H1 (cell line): Measurements from ENCODE around the gene MLF2. TPM values are rescaled to one million over a fixed set of nuclear protein-coding genes. Genes with fewer than 3 reads are reported as not detected.

Experiments
- CTCF ChIA-PET: fragments of 300-600 bp; sonication (Branson Sonifier 250); formaldehyde crosslinking; loops from one replicate; lab custom pipeline; 2021; ENCODE audit not compliant: partially characterized antibody; lab: Charles Lee
- POLR2A ChIA-PET: fragments of 300-600 bp; sonication (Branson Sonifier 250); formaldehyde crosslinking; loops from one replicate; lab custom pipeline; 2021; ENCODE audit warnings: inconsistent platforms; ENCODE audit not compliant: partially characterized antibody; lab: Charles Lee
- DNase-seq, 2 experiments: peaks; one replicate each; pipeline versions ENCODE4 v3.0.0 to v3.0.0-alpha.2; 2010 to 2022; ENCODE audit warnings: low spot score in 2 of 2, low read depth in 1 of 2, mixed read lengths in 1 of 2
- FAIRE-seq: peaks from 2 replicates; lab custom pipeline; 2011; peaks lifted over from hg19 to GRCh38; lab: Jason Lieb, UNC
- H2AFZ ChIP-seq: 2 replicates; pipeline ENCODE4 v1.8.1; 2012; ENCODE audit warnings: low read length, inconsistent platforms
- H2AK5ac ChIP-seq: 2 replicates; pipeline ENCODE4 v1.6.1; 2013; ENCODE audit warnings: low read depth, low read length
- H2BK120ac ChIP-seq: replicated peaks from 2 replicates; pipeline ENCODE3; 2013; ENCODE audit warnings: low read depth, low read length, inconsistent platforms
- H2BK12ac ChIP-seq: 2 replicates; pipeline ENCODE4 v1.6.1; 2013; ENCODE audit warnings: low read depth, low read length
- H2BK15ac ChIP-seq: 2 replicates; pipeline ENCODE4 v1.6.1; 2013; ENCODE audit warnings: low read length
- H2BK20ac ChIP-seq: 2 replicates; pipeline ENCODE4 v1.6.1; 2013; ENCODE audit warnings: low read length
- H2BK5ac ChIP-seq: 2 replicates; pipeline ENCODE4 v1.6.1; 2013; ENCODE audit warnings: low read depth, low read length
- H3K14ac ChIP-seq: 2 replicates; pipeline ENCODE4 v1.6.1; 2013; ENCODE audit warnings: inconsistent platforms; ENCODE audit not compliant: insufficient read length
- H3K18ac ChIP-seq: 2 replicates; pipeline ENCODE4 v1.6.1; 2013; ENCODE audit warnings: low read length; ENCODE audit errors: extremely low read depth
- H3K23ac ChIP-seq: 2 replicates; pipeline ENCODE4 v1.6.1; 2013; ENCODE audit warnings: inconsistent platforms; ENCODE audit not compliant: insufficient read length
- H3K23me2 ChIP-seq: 2 replicates; pipeline ENCODE4 v1.6.1; 2013; ENCODE audit warnings: low read depth, low read length
- H3K27ac ChIP-seq: 2 replicates; pipeline ENCODE4 v1.6.1; 2011; ENCODE audit warnings: low read depth, low read length, inconsistent platforms
- H3K27me3 ChIP-seq, 4 experiments: replicated peaks in 1 of 4; 1 replicate in 1 of 4; 2 replicates in 3 of 4; pipeline versions ENCODE4 v1.6.1 to v1.8.1; 2011 to 2013; ENCODE audit warnings: low read length in 3 of 4, mild to moderate bottlenecking in 3 of 4, inconsistent platforms in 2 of 4, mixed read lengths in 2 of 4, moderate library complexity in 1 of 4; ENCODE audit not compliant: control insufficient read depth in 3 of 4, insufficient read depth in 3 of 4; ENCODE audit errors: extremely low read depth in 1 of 4
- H3K36me3 ChIP-seq, 4 experiments: 2 replicates each; pipeline versions ENCODE4 v1.6.1 to v1.8.1; 2011 to 2013; ENCODE audit warnings: mild to moderate bottlenecking in 4 of 4, low read length in 3 of 4, moderate library complexity in 2 of 4, control low read depth in 1 of 4, inconsistent platforms in 1 of 4; ENCODE audit not compliant: insufficient read depth in 4 of 4, control insufficient read depth in 2 of 4
- H3K4ac ChIP-seq: replicated peaks from 2 replicates; pipeline ENCODE3; 2013; ENCODE audit warnings: low read length, low read depth, mixed read lengths, inconsistent platforms; ENCODE audit not compliant: insufficient read length
- H3K4me1 ChIP-seq, 4 experiments: replicated peaks in 1 of 4; 1 replicate in 1 of 4; 2 replicates in 3 of 4; pipeline versions ENCODE4 v1.6.1 to v1.8.1; 2011 to 2013; ENCODE audit warnings: low read length in 3 of 4, inconsistent platforms in 2 of 4, mixed read lengths in 1 of 4; ENCODE audit not compliant: insufficient read depth in 4 of 4, control insufficient read depth in 3 of 4
- H3K4me2 ChIP-seq, 2 experiments: 2 replicates each; pipeline versions ENCODE4 v1.6.1 to v1.8.1; 2011 to 2013; ENCODE audit warnings: low read depth in 2 of 2, low read length in 2 of 2, control low read depth in 1 of 2, inconsistent platforms in 1 of 2, mild to moderate bottlenecking in 1 of 2; ENCODE audit not compliant: insufficient read depth in 1 of 2
- H3K4me3 ChIP-seq, 4 experiments: fragments of 200-600, 300-600 bp in 1 of 4; sonication (generic), shearing (Covaris generic), sonication (Bioruptor Twin) in 1 of 4; 2 replicates each; pipeline versions ENCODE4 v1.5.1 to v1.8.1; 2011 to 2016; ENCODE audit warnings: low read length in 4 of 4, low read depth in 3 of 4, control low read depth in 2 of 4, inconsistent platforms in 2 of 4, mild to moderate bottlenecking in 2 of 4, mixed read lengths in 1 of 4, moderate library complexity in 1 of 4; ENCODE audit not compliant: insufficient read depth in 2 of 4; ENCODE audit errors: extremely low read depth in 1 of 4
- H3K56ac ChIP-seq: replicated peaks from 2 replicates; pipeline ENCODE3; 2013; ENCODE audit warnings: low read depth, mild to moderate bottlenecking, mixed read lengths, low read length, inconsistent platforms; ENCODE audit not compliant: insufficient read length
- H3K79me1 ChIP-seq: 2 replicates; pipeline ENCODE4 v1.6.1; 2013; ENCODE audit warnings: low read depth, low read length, control low read depth
- H3K79me2 ChIP-seq, 2 experiments: 2 replicates each; pipeline versions ENCODE4 v1.6.1 to v1.8.1; 2012 to 2013; ENCODE audit warnings: low read length in 2 of 2, mild to moderate bottlenecking in 2 of 2, inconsistent platforms in 1 of 2; ENCODE audit not compliant: insufficient read depth in 2 of 2, control insufficient read depth in 1 of 2
- H3K9ac ChIP-seq, 4 experiments: replicated peaks in 1 of 4; 1 replicate in 1 of 4; 2 replicates in 3 of 4; pipeline versions ENCODE4 v1.6.1 to v1.8.1; 2011 to 2013; ENCODE audit warnings: low read depth in 3 of 4, low read length in 3 of 4, control low read depth in 2 of 4, mild to moderate bottlenecking in 2 of 4, moderate library complexity in 2 of 4, inconsistent platforms in 1 of 4; ENCODE audit errors: extremely low read depth in 1 of 4
- H3K9me3 ChIP-seq, 2 experiments: 2 replicates each; pipeline versions ENCODE4 v1.6.1 to v1.8.1; 2012 to 2013; ENCODE audit warnings: mild to moderate bottlenecking in 2 of 2, moderate library complexity in 2 of 2, control low read depth in 1 of 2, inconsistent platforms in 1 of 2, low read depth in 1 of 2, low read length in 1 of 2, mixed read lengths in 1 of 2; ENCODE audit not compliant: insufficient read depth in 2 of 2
- H4K20me1 ChIP-seq, 2 experiments: replicated peaks in 1 of 2; 2 replicates each; pipeline versions ENCODE3 to v1.8.1; 2011 to 2013; ENCODE audit warnings: inconsistent platforms in 2 of 2, low read length in 2 of 2, mild to moderate bottlenecking in 1 of 2; ENCODE audit not compliant: insufficient read depth in 2 of 2, control insufficient read depth in 1 of 2
- H4K5ac ChIP-seq: 2 replicates; pipeline ENCODE4 v1.6.1; 2013; ENCODE audit warnings: low read length, low read depth, mixed read lengths, inconsistent platforms; ENCODE audit not compliant: insufficient read length
- H4K8ac ChIP-seq: 2 replicates; pipeline ENCODE4 v1.8.0; 2013; ENCODE audit warnings: mild to moderate bottlenecking, moderate library complexity, low read length, inconsistent platforms; ENCODE audit not compliant: insufficient read depth; ENCODE audit errors: extremely low read depth
- H4K91ac ChIP-seq: replicated peaks from 2 replicates; pipeline ENCODE3; 2013; ENCODE audit warnings: low read length, mixed read lengths, inconsistent platforms; ENCODE audit not compliant: insufficient read length
- CBX8 ChIP-seq: fragments of 300-800, 300-1000 bp; sonication (generic); IDR thresholded peaks from 2 replicates; pipeline ENCODE4 v1.7.1; 2016; ENCODE audit warnings: low read depth, low read length, borderline replicate concordance
- EGR1 ChIP-seq: IDR thresholded peaks from 2 replicates; pipeline ENCODE4 v1.6.1; 2011; ENCODE audit warnings: low read depth, low read length, borderline replicate concordance
- EZH2 ChIP-seq: fragments of 200-600 bp; sonication (generic); IDR thresholded peaks from 2 replicates; pipeline ENCODE4 v1.7.1; 2012; ENCODE audit warnings: low read depth, mild to moderate bottlenecking, moderate library complexity, low read length, inconsistent platforms; ENCODE audit not compliant: severe bottlenecking
- GTF2F1 ChIP-seq: IDR thresholded peaks from 2 replicates; pipeline ENCODE4 v1.6.1; 2012; ENCODE audit warnings: low read depth, low read length, improper control_type of control experiment, borderline replicate concordance
- KDM1A ChIP-seq: fragments of 200-600, 300-600 bp; sonication (generic); IDR thresholded peaks from 2 replicates; pipeline ENCODE4 v1.7.1; 2016; ENCODE audit warnings: mild to moderate bottlenecking, low read length, borderline replicate concordance
- POLR2AphosphoS5 ChIP-seq: IDR thresholded peaks from 2 replicates; pipeline ENCODE4 v1.6.1; 2011; ENCODE audit warnings: low read depth, low read length
- POU5F1 ChIP-seq: IDR thresholded peaks from 2 replicates; pipeline ENCODE4 v1.6.1; 2011; ENCODE audit warnings: low read depth, mild to moderate bottlenecking, low read length, moderate library complexity
- RAD21 ChIP-seq, 2 experiments: IDR thresholded peaks in 1 of 2; conservative IDR thresholded peaks in 1 of 2; 2 replicates each; pipeline ENCODE4 v1.6.1; 2011; ENCODE audit warnings: low read depth in 2 of 2, low read length in 2 of 2, improper control_type of control experiment in 1 of 2, inconsistent platforms in 1 of 2, mild to moderate bottlenecking in 1 of 2, moderate library complexity in 1 of 2
- SP2 ChIP-seq: IDR thresholded peaks from 2 replicates; pipeline ENCODE4 v1.6.1; 2012; ENCODE audit warnings: mild to moderate bottlenecking, low read length, inconsistent platforms
- TAF1 ChIP-seq: IDR thresholded peaks from 2 replicates; pipeline ENCODE4 v1.6.1; 2011; ENCODE audit warnings: mild to moderate bottlenecking, low read depth, low read length
- TEAD4 ChIP-seq: IDR thresholded peaks from 2 replicates; pipeline ENCODE4 v1.6.1; 2012; ENCODE audit warnings: low read depth, low read length, inconsistent platforms, mixed read lengths
- WGBS, 2 experiments: shearing (Covaris generic) in 1 of 2; methylation state at CpG; one replicate each; pipeline versions ENCODE4 v1.1.6 to v1.1.7; 2013 to 2015; ENCODE audit warnings: low lambda C conversion rate in 2 of 2, mixed read lengths in 2 of 2, inconsistent platforms in 1 of 2, low coverage in 1 of 2, missing lambda C conversion rate in 1 of 2; ENCODE audit not compliant: insufficient replicate concordance in 2 of 2, insufficient coverage in 1 of 2, insufficient read length in 1 of 2; ENCODE audit errors: extremely low coverage in 1 of 2, missing lambda C conversion rate in 1 of 2; 5-methylcytosine and 5-hydroxymethylcytosine counted together
- polyA plus RNA-seq, 7 experiments: library from polyadenylated mRNA; depleted of rRNA in 3 of 7; stranded (reverse) in 5 of 7; unstranded in 2 of 7; fragments of >200 nt in 5 of 7; fragments of 200-250 nt in 2 of 7; gene quantifications; 1 replicate in 5 of 7; 2 replicates in 1 of 7; 4 replicates in 1 of 7; pipeline versions ENCODE4 v1.2.1 to v1.2.3, GENCODE V29; 2011 to 2013; ENCODE audit warnings: missing spikeins in 2 of 7, mixed read lengths in 2 of 7
- total RNA-seq: library from RNA; stranded (reverse); fragmentation: NEBNext Ultra II Directional; extraction: Animal tissue kit (Norgen Biotek cat#: 25700); gene quantifications from 2 replicates; pipeline ENCODE4 v1.2.1, GENCODE V29; 2021
- TF ChIP-seq, protein P1 (sequence below): IDR thresholded peaks from 2 replicates; pipeline ENCODE4 v1.6.1; 2012; ENCODE audit warnings: inconsistent platforms

The MLF2 gene
- total and polyA plus RNA-seq, 2 of the 8 experiments (the other 6 are each of a cell fraction or from before 2014, with no cell fraction given) = 229 to 401 TPM

- Histone ChIP-seq H3K4me2 (no peak overlapping the region), H3K14ac (no peak overlapping the region), H2BK20ac (no peak overlapping the region), H2AFZ (no peak overlapping the region), H3K27me3 (no peaks in the 10 kb centered on the region), H3K23ac (no peak overlapping the region), H2BK15ac (no peak overlapping the region), H4K20me1 (peaks cover 2 to 13% of the 10 kb centered on the region in 2 experiments), H2BK12ac (no peak overlapping the region), H3K36me3 (peaks cover 28 to 64% (median 50%) of the 10 kb centered on the region in 4 experiments), H2BK120ac (no peak overlapping the region), H4K91ac (no peak overlapping the region), H3K9me3 (no peaks in the 10 kb centered on the region; a peak in 1 of 4 replicates), H3K4me1 (peaks cover 0 to 4% (median 3%) of the 10 kb centered on the region in 4 experiments; a peak in 5 of 7 replicates), H4K5ac (no peak overlapping the region), H3K56ac (no peak overlapping the region), H4K8ac (no peak overlapping the region), H3K79me2 (peaks cover 0 to 14% of the 10 kb centered on the region in 2 experiments; a peak in 2 of 4 replicates), H2BK5ac (no peak overlapping the region), H3K23me2 (peaks cover 10% of the 10 kb centered on the region), H3K79me1 (peaks cover 7% of the 10 kb centered on the region; the same call in 1 of the 2 replicates), H3K9ac (no peak overlapping the region), H3K4me3 (no peak overlapping the region), H3K4ac (no peak overlapping the region), H2AK5ac (no peak overlapping the region), H3K27ac (no peak overlapping the region), H3K18ac (no peak overlapping the region)
- FAIRE-seq (no peak), DNase-seq (no peak)
- 95% methylated on average over 4 of the region's 4 CpGs; no CpG with 5 or more reads in 1 of the 2 experiments for WGBS, 2 experiments
- ChIA-PET CTCF (interaction anchor here (1.2 to 16.3 kb wide), 2 partner anchors 24 to 130 kb away, joined by 3 to 427 read pairs; partner anchors contain the start of genes LAG3 and PTMS), POLR2A (no interaction called here)
- no peak for TF ChIP-seq EGR1
- TF ChIP-seq POU5F1 = no peak
- TF ChIP-seq KDM1A = no peak
- TF ChIP-seq SP2 = no peak
- no peak for TF ChIP-seq POLR2AphosphoS5
- no peak for TF ChIP-seq EZH2
- TF ChIP-seq TAF1 = no peak
- TF ChIP-seq CBX8 = no peak
- TF ChIP-seq GTF2F1 = no peak
- TF ChIP-seq, protein P1, sequence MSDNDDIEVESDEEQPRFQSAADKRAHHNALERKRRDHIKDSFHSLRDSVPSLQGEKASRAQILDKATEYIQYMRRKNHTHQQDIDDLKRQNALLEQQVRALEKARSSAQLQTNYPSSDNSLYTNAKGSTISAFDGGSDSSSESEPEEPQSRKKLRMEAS = no peak
- no peak for TF ChIP-seq RAD21 (IDR thresholded peaks at IDR 0.05 in 1 of 2, conservative IDR thresholded peaks at IDR 0.05 in 1 of 2; ENCODE audit: low read depth in 2 of 2, low read length in 2 of 2)
- no peak for TF ChIP-seq TEAD4
Measured at GRCh38 chr12:6750506-6750905, 2.4 kb downstream of the MLF2 start.
